ENCODE data around the gene FAM81B. TPM values are rescaled to one million over a fixed set of nuclear protein-coding genes. Genes with fewer than 3 reads are reported as not detected.

FAM81B gene
- polyA plus RNA-seq, 1 experiment = not detected

DNA sequence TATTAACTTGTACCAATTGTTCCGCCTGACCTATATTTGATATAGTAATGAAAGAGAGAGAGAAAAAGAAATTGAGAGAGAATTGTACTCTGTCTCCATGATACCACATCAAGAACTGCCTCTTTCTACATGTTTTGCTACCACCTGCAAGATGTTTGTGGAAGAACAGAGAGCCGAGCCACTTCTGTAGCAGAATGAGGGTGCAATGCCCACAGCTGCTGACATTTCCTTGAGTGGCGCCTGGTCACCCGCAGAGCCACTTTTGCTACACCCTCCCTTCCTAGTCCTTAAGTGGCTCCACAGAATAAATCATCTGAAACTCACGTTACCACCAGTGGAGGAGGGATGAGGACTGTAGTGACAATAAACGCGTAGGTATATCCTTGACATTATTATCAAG, 17.1 kb upstream of the FAM81B start:
- CTCF ChIA-PET = no interaction called here
- POLR2A ChIA-PET = no interaction called here

DNA sequence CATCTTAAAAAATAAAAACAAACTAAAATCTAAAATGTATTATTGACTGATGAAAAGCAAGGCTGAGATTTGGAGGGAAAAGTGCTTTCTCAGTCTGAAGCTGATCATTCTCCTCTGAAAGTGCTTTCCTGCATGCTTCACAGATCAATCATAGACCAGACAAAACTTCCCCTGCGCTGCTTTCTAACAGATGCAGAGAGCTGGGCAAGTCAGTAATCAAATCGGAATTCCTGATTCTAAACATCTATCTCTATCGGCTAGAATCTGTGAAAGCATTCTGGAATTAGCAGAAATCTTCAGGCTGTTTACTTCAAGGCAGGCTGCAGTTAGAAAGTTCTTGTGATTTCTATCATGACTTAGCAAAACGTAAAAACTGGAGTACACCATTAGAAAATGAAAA, 15.6 kb upstream of the FAM81B start:
- no peak overlapping the region for H3K27ac ChIP-seq (ENCODE audit: low read depth, low read length)
- no peaks in the 10 kb centered on the region for H3K27me3 ChIP-seq (ENCODE audit: control insufficient read depth, insufficient read depth, low read length)
- no peak for DNase-seq (ENCODE audit: low read depth, low spot score)
- H3K4me3 ChIP-seq (ENCODE audit: low read depth, low read length) = no peak overlapping the region
- no peaks in the 10 kb centered on the region for H3K9me3 ChIP-seq (ENCODE audit: control insufficient read depth, insufficient read depth, low read length)
- ChIA-PET CTCF (no interaction called here), POLR2A (no interaction called here)
- TF ChIP-seq, protein P1, sequence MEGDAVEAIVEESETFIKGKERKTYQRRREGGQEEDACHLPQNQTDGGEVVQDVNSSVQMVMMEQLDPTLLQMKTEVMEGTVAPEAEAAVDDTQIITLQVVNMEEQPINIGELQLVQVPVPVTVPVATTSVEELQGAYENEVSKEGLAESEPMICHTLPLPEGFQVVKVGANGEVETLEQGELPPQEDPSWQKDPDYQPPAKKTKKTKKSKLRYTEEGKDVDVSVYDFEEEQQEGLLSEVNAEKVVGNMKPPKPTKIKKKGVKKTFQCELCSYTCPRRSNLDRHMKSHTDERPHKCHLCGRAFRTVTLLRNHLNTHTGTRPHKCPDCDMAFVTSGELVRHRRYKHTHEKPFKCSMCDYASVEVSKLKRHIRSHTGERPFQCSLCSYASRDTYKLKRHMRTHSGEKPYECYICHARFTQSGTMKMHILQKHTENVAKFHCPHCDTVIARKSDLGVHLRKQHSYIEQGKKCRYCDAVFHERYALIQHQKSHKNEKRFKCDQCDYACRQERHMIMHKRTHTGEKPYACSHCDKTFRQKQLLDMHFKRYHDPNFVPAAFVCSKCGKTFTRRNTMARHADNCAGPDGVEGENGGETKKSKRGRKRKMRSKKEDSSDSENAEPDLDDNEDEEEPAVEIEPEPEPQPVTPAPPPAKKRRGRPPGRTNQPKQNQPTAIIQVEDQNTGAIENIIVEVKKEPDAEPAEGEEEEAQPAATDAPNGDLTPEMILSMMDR (IDR thresholded peaks at IDR 0.05; ENCODE audit: low read depth, low read length) = no peak

More for the DNA sequence above, 17.1 kb upstream of the FAM81B start:
- Histone ChIP-seq H3K27ac (ENCODE audit: low read depth, low read length) (no peak overlapping the region), H3K4me3 (ENCODE audit: low read depth, low read length) (no peak overlapping the region), H3K9me3 (ENCODE audit: control insufficient read depth, insufficient read depth, low read length) (no peaks in the 10 kb centered on the region), H3K27me3 (ENCODE audit: control insufficient read depth, insufficient read depth, low read length) (no peaks in the 10 kb centered on the region)
- no peak for DNase-seq (ENCODE audit: low read depth, low spot score)
- TF ChIP-seq, protein P1 (IDR thresholded peaks at IDR 0.05; ENCODE audit: low read depth, low read length) = no peak

DNA sequence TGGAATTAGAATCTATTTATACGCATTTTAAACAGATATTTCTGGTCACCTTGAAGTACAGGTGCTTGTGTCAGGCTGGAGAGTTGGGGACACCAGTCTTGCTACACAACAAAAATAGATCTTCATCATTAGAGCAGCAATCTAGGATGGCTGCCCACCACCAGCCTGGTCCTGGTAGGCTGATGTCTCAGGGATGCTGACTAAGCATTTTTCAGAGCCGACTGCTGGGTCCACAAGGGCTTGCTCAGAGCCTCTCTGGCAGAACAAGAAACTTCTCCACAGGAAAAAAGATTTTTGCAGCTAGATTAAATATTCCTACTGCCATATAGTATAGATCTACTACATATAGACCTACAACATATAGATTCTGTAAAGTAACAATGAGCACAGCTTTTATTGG, 12.0 kb upstream of the FAM81B start:
- CTCF ChIA-PET = no interaction called here

DNA sequence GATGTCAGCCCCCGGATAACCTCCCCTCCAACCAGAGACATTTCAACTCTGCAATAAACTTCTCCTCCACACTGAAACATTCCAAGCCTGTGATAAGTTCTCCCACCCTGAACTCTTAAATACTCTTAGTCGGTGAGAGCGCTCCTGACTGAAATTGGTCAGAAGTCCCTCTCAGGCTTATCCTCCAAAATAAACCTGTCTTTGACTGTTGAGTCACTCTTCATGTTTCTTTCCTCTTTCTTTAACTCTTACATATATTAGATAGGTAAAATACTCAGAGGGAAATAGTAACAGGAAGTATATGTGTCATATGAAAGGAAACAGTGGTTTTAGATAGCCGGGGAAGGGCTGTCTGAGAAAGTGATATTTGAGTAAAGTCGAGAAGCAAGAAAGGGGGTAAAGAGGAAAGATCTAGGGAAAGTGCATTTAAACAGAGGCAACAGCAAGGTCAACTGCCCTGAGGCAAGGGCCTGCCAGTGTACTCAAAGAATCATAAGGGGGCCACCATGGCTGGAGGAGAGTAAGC, 11.0 kb upstream of the FAM81B start:
- no peak for DNase-seq (ENCODE audit: low read depth, low spot score)
- no peaks in the 10 kb centered on the region for H3K27me3 ChIP-seq (ENCODE audit: control insufficient read depth, insufficient read depth, low read length)
- TF ChIP-seq, protein P1 (IDR thresholded peaks at IDR 0.05; ENCODE audit: low read depth, low read length) = no peak
- no peak overlapping the region for H3K27ac ChIP-seq (ENCODE audit: low read depth, low read length)
- ChIA-PET CTCF (no interaction called here), POLR2A (no interaction called here)
- H3K4me3 ChIP-seq (ENCODE audit: low read depth, low read length) = no peak overlapping the region
- no peaks in the 10 kb centered on the region for H3K9me3 ChIP-seq (ENCODE audit: control insufficient read depth, insufficient read depth, low read length)

More for the DNA sequence above, 12.0 kb upstream of the FAM81B start:
- DNase-seq (ENCODE audit: low read depth, low spot score) = no peak
- H3K9me3 ChIP-seq (ENCODE audit: control insufficient read depth, insufficient read depth, low read length) = no peaks in the 10 kb centered on the region
- H3K27ac ChIP-seq (ENCODE audit: low read depth, low read length) = no peak overlapping the region
- H3K4me3 ChIP-seq (ENCODE audit: low read depth, low read length) = no peak overlapping the region
- TF ChIP-seq, protein P1 (IDR thresholded peaks at IDR 0.05; ENCODE audit: low read depth, low read length) = no peak
- POLR2A ChIA-PET = no interaction called here
- no peaks in the 10 kb centered on the region for H3K27me3 ChIP-seq (ENCODE audit: control insufficient read depth, insufficient read depth, low read length)

DNA sequence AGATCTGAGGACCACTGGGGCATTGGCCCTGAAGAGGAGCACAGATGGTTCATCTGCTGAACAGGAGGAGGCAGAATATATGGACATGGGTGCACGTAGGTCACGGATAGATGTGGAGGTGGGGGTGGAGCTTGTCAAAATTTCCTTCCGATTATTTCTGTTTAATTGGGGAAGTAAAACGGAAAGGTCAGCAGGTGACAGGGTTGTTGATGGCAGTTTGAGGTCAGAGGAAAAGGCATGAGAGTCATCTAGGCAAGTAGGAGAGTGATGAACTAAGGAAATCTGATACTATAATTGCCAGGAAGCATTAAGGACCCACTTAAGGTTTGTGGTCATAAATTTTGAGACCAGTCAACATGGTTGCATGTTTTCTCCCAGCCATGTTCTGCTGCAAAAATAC, 8.4 kb upstream of the FAM81B start:
- no peaks in the 10 kb centered on the region for H3K27me3 ChIP-seq (ENCODE audit: control insufficient read depth, insufficient read depth, low read length)
- CTCF ChIA-PET = no interaction called here

More for the DNA sequence above, 8.4 kb upstream of the FAM81B start:
- H3K27ac ChIP-seq (ENCODE audit: low read depth, low read length) = no peak overlapping the region
- TF ChIP-seq, protein P1 (IDR thresholded peaks at IDR 0.05; ENCODE audit: low read depth, low read length) = no peak
- POLR2A ChIA-PET = no interaction called here
- H3K9me3 ChIP-seq (ENCODE audit: control insufficient read depth, insufficient read depth, low read length) = no peaks in the 10 kb centered on the region
- DNase-seq (ENCODE audit: low read depth, low spot score) = no peak
- no peak overlapping the region for H3K4me3 ChIP-seq (ENCODE audit: low read depth, low read length)

Measured in AG04450 (cell line).